Smooth muscle cell (in vitro differentiated cells): ENCODE results near the gene ITPR2. TPM values are rescaled to one million over a fixed set of nuclear protein-coding genes. Genes with fewer than 3 reads are reported as not detected.

ENCODE experiments used
- DNase-seq: peaks from one replicate; lab custom pipeline; 2025; ENCODE audit not compliant: unreplicated experiment; lab: John Stamatoyannopoulos, UW
- H2AFZ ChIP-seq: fragments of 200-600 bp; sonication (generic); 2 replicates; pipeline ENCODE4 v1.6.0; 2016; ENCODE audit warnings: antibody characterized with exemption, low read depth, mild to moderate bottlenecking
- H3F3A ChIP-seq: fragments of 200-600 bp; sonication (generic); 2 replicates; pipeline ENCODE4 v1.6.0; 2017; ENCODE audit warnings: antibody characterized with exemption, low read depth
- H3K27ac ChIP-seq: fragments of 200-600 bp; sonication (generic); 2 replicates; pipeline ENCODE4 v1.5.1; 2016; ENCODE audit warnings: low read depth, mild to moderate bottlenecking
- H3K27me3 ChIP-seq: fragments of 200-600 bp; sonication (generic); 2 replicates; pipeline ENCODE4 v1.6.1; 2016; ENCODE audit warnings: low read depth, mild to moderate bottlenecking
- H3K36me3 ChIP-seq: fragments of 200-600 bp; sonication (generic); 2 replicates; pipeline ENCODE4 v1.5.1; 2016; ENCODE audit warnings: low read depth
- H3K4me1 ChIP-seq: fragments of 200-600 bp; sonication (generic); 2 replicates; pipeline ENCODE4 v1.5.1; 2016; ENCODE audit warnings: low read depth
- H3K4me2 ChIP-seq: fragments of 200-600 bp; sonication (generic); 2 replicates; pipeline ENCODE4 v1.6.0; 2016; ENCODE audit warnings: mild to moderate bottlenecking
- H3K4me3 ChIP-seq: fragments of 200-600 bp; sonication (generic); 2 replicates; pipeline ENCODE4 v1.5.1; 2016; ENCODE audit warnings: mild to moderate bottlenecking
- H3K79me2 ChIP-seq: fragments of 200-600 bp; sonication (generic); 2 replicates; pipeline ENCODE4 v1.6.0; 2016; ENCODE audit warnings: low read depth, mild to moderate bottlenecking
- H3K9ac ChIP-seq: fragments of 200-600 bp; sonication (generic); 2 replicates; pipeline ENCODE4 v1.6.0; 2016; ENCODE audit warnings: low read depth
- H3K9me3 ChIP-seq: fragments of 200-600 bp; sonication (generic); replicated peaks from 2 replicates; pipeline ENCODE4 v1.5.1; 2016; ENCODE audit warnings: low read depth
- H4K20me1 ChIP-seq: fragments of 200-600 bp; sonication (generic); 2 replicates; pipeline ENCODE4 v1.6.0; 2016; ENCODE audit warnings: low read depth
- WGBS: methylation state at CpG from one replicate; pipeline ENCODE4 v1.1.7; 2016; ENCODE audit warnings: low lambda C conversion rate; 5-methylcytosine and 5-hydroxymethylcytosine counted together
- polyA plus RNA-seq: library from polyadenylated mRNA; unstranded; fragments of >200 nt; fragmentation: Nextera tagmentation; extraction: Ambion mirVana; gene quantifications from 2 replicates; pipeline ENCODE4 v1.2.1, GENCODE V29; 2016
- total RNA-seq: library from RNA; depleted of rRNA; stranded (reverse); fragments of >200 nt; gene quantifications from 2 replicates; pipeline ENCODE4 v1.2.3, GENCODE V29; 2014
- TF ChIP-seq, protein P1 (sequence below): fragments of 200-600 bp; sonication (generic); IDR thresholded peaks from 2 replicates; pipeline ENCODE4 v1.5.1; 2017; ENCODE audit warnings: borderline replicate concordance, mild to moderate bottlenecking, antibody characterized with exemption; ENCODE audit not compliant: insufficient read depth, poor library complexity, severe bottlenecking

Gene ITPR2
- total and polyA plus RNA-seq, 2 experiments from 2014 or later = 6.8 to 17.4 TPM

DNA sequence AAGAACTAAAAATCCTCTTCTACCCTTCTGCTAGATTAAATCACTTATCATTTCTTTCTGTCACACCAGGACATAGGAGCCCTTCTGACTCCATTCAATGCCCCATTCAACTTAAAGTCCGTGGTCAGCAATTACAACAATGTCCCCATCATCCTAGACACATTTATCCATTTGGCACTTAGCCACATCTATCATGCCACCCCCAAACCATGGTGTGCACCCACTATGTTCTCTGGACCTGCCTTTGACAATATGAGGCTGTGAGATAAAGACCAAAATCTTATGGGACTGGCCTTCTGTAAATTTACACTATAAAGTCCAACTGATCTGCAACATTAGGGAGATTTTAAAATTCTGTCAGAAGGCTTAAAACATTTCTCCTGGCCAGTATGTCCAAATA lies 533.2 kb downstream of the ITPR2 start:
- Histone ChIP-seq H3K9ac (no peak overlapping the region), H3F3A (peaks cover 8% of the 10 kb centered on the region), H2AFZ (peak overlapping the region; percentile 80), H3K4me3 (no peak overlapping the region), H3K79me2 (no peaks in the 10 kb centered on the region), H3K4me2 (peak overlapping the region; percentile 85), H3K27ac (peak overlapping the region; percentile 93), H3K27me3 (no peaks in the 10 kb centered on the region), H3K4me1 (no peaks in the 10 kb centered on the region), H4K20me1 (no peaks in the 10 kb centered on the region), H3K36me3 (no peaks in the 10 kb centered on the region), H3K9me3 (no peaks in the 10 kb centered on the region)
- TF ChIP-seq, protein P1, sequence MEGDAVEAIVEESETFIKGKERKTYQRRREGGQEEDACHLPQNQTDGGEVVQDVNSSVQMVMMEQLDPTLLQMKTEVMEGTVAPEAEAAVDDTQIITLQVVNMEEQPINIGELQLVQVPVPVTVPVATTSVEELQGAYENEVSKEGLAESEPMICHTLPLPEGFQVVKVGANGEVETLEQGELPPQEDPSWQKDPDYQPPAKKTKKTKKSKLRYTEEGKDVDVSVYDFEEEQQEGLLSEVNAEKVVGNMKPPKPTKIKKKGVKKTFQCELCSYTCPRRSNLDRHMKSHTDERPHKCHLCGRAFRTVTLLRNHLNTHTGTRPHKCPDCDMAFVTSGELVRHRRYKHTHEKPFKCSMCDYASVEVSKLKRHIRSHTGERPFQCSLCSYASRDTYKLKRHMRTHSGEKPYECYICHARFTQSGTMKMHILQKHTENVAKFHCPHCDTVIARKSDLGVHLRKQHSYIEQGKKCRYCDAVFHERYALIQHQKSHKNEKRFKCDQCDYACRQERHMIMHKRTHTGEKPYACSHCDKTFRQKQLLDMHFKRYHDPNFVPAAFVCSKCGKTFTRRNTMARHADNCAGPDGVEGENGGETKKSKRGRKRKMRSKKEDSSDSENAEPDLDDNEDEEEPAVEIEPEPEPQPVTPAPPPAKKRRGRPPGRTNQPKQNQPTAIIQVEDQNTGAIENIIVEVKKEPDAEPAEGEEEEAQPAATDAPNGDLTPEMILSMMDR = no peak
- DNase-seq = no peak
- WGBS = 63% methylated on average over 1 of the region's 1 CpG

GRCh38 chr12:26298785-26299621 lies 534.0 kb downstream of the ITPR2 start:
- Histone ChIP-seq H3K4me2 (peak overlapping the region; percentile 85), H3K27me3 (no peaks in the 10 kb centered on the region), H3K4me3 (peak overlapping the region; percentile 36), H4K20me1 (no peaks in the 10 kb centered on the region), H3K36me3 (no peaks in the 10 kb centered on the region), H3K4me1 (no peaks in the 10 kb centered on the region), H3F3A (peaks cover 8% of the 10 kb centered on the region), H3K79me2 (no peaks in the 10 kb centered on the region), H3K9ac (peak overlapping the region; percentile 73), H3K9me3 (no peaks in the 10 kb centered on the region), H3K27ac (peak overlapping the region; percentile 93), H2AFZ (peak overlapping the region; percentile 80)
- TF ChIP-seq, protein P1 = peak; percentile 28
- DNase-seq = no peak
- 15% methylated on average over 6 of the region's 6 CpGs for WGBS

DNA sequence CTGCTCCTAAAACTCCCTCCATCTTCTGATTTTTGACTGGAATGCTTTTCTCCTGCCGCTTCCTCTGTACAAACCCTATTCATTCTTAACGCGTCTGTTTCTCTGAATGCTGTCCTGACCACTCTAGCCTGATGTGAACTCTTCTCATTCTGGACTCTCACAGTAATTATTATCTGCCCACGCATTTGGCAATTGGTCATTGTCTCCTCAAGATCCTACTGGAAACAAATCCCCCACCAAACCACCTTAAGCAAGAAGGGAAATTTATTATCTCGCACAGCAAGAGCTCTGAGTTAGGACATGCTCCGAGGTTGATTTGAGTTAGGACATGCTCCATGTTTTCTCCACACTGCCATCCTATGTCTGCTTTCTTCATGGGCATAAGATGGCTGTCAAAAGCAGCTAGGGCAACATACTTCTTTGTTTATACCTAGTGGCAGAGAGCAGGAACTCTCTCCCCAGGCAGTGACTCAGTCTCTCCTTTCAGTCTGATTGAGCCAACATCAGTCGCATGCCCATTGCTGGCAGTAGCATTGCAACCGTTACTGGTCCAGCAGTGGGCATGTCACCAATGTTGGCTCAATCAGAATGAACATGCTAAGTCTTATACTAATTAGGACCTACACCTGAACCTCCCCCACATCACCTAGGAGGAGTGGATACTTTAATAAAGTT lies 535.5 kb downstream of the ITPR2 start:
- Histone ChIP-seq H3K4me2 (no peak overlapping the region), H3K4me1 (no peaks in the 10 kb centered on the region), H3K79me2 (no peaks in the 10 kb centered on the region), H3K9ac (no peak overlapping the region), H3K4me3 (no peak overlapping the region), H3K9me3 (no peaks in the 10 kb centered on the region), H3K36me3 (no peaks in the 10 kb centered on the region), H3K27me3 (no peaks in the 10 kb centered on the region), H2AFZ (no peak overlapping the region), H4K20me1 (no peaks in the 10 kb centered on the region), H3K27ac (peak overlapping the region; percentile 93), H3F3A (peaks cover 8% of the 10 kb centered on the region)
- TF ChIP-seq, protein P1 = no peak
- no peak for DNase-seq
- WGBS = 71% methylated on average over 8 of the region's 8 CpGs
